GM21529 (cell line): Measurements from ENCODE around the gene CCDC127.
"Not testable (repeated sequence)": the region's sequence is repeated elsewhere in the genome, so short reads cannot be mapped to it uniquely, and the experiment has no call there.

Experiments used
- ATAC-seq: cut with Tn5 transposase; IDR thresholded peaks from one replicate; pipeline ENCODE4 v1.9.1; 2021; ENCODE audit not compliant: unreplicated experiment

CCDC127 gene

GRCh38 chr5:174876-175465 is 43.0 kb downstream of the CCDC127 start:
- ATAC-seq, result no peak

DNA sequence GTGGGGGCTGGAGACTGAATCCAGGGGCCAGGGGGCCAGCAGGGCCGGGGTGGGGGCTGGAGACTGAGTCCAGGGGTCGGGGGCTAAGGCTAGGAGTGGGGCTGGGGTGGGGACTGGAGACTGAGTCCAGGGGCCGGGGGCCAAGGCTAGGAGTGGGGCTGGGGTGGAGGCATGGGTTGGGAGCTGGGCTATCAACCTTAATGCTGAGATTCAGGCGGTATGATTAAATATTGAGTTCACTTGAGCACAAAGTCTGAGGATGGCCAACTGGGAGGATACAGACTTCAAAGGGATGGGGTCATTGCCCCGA is 43.7 kb downstream of the CCDC127 start:
- no peak for ATAC-seq

GRCh38 chr5:173392-174290 is 44.3 kb downstream of the CCDC127 start:
- ATAC-seq, result no peak

GRCh38 chr5:172841-173251 is 45.1 kb downstream of the CCDC127 start:
- no peak for ATAC-seq

GRCh38 chr5:172421-172820 is 45.5 kb downstream of the CCDC127 start:
- no peak for ATAC-seq

DNA sequence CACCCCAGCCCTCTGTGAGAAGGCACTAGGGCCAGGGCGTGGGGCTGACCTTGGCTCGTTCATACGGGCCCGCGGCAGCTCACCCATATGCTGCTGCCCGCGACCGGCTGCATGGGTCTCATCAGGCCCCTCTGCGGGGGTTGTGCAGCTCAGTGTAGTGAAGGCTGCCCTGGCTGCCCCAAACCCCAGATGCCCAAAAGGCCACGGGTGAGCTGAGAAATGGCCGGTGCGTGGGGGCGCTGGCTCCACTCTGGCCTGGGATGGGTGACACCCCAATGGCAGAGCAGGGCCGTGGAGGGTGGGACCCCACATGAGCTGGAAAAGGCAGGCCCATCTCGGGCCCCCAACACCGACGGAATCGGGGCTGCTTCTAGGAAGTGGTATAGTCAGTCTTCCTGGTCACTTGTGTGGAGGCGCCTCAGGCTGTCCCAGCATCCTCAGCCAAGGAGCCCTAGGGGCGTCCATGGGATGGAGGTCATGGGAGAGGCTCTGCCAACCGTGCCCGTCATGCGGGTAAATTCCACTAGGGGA is 46.1 kb downstream of the CCDC127 start:
- no peak for ATAC-seq

DNA sequence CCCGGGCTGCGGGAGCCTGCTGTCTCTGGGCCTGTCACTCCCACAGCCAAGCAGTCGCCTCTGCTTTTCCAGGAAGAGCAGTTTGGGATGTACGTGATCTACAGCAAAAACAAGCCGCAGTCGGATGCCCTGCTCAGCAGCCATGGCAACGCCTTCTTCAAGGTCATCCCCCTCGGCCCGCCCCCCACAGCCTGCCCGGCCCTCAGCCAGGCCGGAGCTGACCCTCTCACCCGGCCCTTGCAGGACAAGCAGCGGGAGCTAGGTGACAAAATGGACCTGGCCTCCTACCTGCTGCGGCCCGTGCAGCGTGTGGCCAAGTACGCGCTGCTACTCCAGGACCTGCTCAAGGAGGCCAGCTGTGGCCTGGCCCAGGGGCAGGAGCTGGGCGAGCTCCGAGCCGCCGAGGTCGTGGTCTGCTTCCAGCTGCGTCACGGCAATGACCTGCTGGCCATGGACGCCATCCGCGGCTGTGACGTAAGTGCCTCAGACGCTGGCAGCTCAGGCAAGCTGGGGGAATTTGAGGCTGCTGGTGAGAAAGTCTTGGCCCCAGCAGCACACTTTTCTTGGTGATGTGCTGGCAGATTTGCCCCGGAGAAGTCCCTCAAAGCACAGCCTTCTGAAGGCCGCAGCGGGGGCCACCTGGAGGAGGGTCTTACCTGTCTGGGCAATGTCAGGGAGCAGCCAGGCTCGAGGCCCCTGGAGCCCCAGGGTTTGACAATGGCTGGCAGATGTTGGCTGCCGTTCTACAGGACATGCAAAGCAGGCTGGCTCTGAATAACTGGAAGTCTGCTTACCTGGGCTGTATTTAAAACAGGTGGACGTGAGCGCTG is 46.8 kb downstream of the CCDC127 start:
- ATAC-seq, result no peak

DNA sequence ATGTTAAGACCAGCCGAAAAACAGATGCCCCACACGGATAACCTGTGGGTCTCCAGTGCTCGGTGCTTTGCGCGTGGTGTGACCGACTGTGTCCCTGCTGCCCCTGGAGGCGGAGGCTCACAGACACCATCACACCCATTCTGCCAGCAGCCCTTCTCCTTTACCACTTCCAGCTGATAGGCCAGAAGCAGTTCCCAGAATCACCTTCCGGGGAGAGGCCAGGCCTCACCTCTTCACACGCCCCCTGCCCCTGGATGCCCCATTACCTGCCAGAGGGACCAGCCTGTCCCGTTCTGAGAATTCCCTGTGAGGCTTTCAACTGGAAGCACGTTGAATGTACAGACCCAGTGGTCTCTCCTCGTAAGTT is 48.2 kb downstream of the CCDC127 start:
- no peak for ATAC-seq

DNA sequence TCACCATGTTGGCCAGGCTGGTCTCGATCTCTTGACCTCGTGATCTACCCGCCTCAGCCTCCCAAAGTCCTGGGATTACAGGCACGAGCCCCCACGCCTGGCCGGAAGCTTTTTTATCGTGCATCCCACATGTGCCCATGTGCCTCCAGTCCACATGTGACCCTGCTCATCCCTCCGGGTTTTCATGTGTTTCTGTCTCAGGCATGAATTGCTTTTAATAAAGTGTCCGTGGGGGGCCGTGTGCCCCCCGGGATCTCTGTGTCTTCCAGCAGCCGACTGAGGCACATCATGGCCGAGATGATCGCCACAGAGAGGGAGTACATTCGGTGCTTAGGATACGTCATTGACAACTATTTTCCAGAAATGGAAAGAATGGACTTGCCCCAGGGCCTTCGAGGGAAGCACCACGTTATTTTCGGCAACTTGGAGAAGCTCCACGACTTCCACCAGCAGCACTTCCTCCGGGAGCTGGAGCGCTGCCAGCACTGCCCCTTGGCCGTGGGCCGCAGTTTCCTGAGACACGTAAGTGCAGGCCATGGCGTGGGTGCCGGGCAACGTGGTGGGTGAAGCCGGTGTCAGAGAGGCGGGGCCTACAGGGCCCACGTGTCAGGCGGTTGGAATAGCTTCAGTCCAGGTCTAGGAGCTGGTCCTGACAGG is 48.8 kb downstream of the CCDC127 start:
- ATAC-seq, result no peak

DNA sequence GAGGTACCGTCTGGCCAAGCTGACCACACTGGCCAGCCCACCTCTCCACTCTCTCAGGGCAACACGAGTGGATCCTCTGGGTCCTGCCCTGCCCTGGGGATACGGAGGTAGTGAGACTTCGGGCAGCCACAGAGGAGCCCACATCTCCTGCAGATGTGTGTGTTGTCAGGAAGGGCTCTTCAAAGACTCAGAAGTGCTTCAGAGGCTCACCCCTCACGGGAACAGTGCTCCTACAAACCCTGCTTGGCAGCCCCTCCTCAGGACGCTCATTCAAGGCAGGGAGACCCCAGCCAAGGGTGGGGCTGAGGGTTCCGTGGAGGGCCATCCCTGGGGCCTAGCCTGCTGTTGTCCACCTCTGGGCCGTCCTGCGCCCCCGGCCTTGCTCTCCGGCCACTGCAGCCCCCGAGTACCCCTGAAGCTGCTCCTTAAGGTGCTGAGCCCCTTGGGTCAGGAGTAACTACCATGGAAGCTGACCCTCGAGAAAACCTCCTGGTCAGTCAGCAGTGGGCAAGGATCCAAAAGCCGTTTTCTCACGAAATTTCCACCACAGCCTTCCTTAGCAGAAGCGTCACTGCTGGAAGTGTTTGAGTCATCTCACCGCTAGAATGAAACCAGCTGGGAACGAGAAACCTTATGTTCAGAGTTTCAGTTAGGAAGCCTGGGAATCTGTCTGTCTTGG is 49.8 kb downstream of the CCDC127 start:
- ATAC-seq, result no peak

- no peak for ATAC-seq
Measured at GRCh38 chr5:167511-167910, 50.4 kb downstream of the CCDC127 start.

DNA sequence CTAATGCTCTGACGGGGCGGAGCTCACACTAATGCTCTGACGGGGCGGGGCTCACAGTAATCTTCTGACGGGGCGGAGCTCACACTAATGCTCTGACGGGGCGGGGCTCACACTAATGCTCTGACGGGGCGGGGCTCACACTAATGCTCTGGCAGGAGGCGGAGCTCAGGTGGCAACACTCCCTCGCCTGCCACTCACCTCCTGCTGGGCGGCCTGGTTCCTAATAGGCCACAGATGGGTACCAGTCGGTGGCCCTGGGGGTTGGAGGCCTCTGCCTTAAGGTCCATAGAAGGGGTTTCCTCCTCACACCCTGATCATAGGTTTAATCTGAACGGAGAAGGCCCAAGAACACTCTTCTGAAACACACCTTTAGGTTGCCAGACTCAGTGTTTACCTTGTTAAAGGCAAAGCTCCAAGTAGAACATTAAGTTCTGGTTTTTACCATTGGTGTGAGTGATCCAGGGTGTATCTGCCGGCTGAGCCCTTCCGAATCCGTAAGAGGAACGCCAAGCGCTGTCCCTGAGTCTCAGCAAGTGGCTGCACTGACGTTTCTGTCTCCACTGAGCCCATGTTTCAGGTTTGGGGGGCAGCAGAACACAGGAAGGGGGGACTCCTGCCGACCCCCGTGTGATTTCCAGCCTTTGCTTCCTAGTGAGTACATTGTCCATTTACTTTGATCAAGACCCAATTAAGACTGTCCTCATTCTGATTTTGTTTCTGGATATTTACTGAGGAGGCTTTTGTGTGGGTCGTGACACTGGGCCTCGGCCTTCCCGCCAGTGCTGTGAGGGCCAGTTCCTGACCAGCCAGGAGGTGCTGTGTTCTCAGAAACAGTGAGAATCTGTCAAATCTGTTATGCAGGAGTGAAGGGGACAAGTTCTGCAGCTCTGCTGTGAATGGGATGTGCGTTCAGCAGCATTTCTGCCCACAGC is 51.2 kb downstream of the CCDC127 start:
- no peak for ATAC-seq

DNA sequence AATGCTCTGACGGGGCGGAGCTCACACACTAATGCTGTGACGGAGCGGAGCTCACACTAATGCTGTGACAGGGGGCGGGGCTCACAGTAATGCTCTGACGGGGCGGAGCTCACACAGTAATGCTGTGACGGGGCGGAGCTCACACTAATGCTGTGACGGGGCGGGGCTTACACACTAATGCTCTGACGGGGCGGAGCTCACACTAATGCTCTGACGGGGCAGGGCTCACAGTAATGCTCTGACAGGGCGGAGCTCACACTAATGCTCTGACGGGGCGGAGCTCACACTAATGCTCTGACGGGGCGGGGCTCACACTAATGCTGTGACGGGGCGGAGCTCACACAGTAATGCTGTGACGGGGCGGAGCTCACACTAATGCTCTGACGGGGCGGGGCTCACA is 53.2 kb downstream of the CCDC127 start:
- ATAC-seq, result not testable (repeated sequence)

GRCh38 chr5:164244-164643 is 53.7 kb downstream of the CCDC127 start:
- no peak for ATAC-seq

DNA sequence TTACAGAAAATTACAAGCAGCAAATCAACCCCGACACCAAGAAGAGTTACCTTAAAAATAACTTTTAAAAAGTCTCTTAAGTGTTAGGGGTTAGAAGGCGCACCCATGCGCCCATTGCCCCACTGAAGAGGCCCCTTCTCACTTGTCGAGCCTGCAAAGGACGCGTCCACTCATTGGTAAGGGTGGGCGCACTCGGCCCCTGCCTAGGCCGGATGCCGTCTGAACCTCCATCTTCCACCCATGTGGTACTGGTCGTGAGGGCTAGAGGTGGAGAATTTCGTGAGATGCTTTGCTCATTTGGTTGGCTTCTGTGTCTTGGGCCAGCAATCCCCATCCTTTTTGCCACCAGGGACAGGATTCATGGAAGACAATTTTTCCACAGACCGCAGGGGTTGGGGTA is 54.1 kb downstream of the CCDC127 start:
- no peak for ATAC-seq

DNA sequence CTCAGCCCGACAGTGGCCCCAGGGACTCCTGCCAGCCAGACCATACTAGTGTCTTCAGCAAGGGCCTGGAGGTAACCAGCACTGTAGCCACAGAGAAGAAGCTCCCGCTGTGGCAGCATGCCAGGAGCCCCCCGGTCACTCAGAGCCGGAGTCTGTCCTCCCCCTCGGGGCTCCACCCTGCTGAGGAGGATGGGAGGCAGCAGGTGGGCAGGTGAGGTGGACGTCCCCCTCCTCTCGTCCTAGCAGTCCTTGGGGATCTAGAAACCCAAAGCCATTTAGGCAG is 54.7 kb downstream of the CCDC127 start:
- ATAC-seq, result no peak

- ATAC-seq, result no peak
Measured at GRCh38 chr5:162565-163337, 55.2 kb downstream of the CCDC127 start.

- no peak for ATAC-seq
Measured at GRCh38 chr5:162190-162564, 55.8 kb downstream of the CCDC127 start.

DNA sequence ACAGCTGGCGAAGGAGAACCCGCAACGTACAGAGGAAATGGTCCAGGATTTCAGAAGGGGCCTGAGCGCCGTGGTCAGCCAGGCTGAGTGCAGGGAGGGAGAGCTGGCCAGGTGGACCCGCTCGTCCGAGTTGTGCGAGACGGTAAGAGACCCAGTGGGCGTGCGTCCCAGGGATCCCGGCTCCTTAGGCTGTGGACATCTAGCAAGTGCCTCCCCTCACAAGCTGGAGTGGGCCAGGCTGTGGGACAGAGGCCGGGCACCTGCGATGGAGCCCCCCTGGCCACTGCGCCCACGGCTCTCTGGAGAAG is 56.2 kb downstream of the CCDC127 start:
- ATAC-seq, result no peak
